Neural progenitor cell (in vitro differentiated cells): ENCODE results near the gene LY6G6F. TPM values are rescaled to one million over a fixed set of nuclear protein-coding genes. Genes with fewer than 3 reads are reported as not detected.

Experiments
- DNase-seq: peaks from one replicate; pipeline ENCODE4 v3.0.0-alpha.2; 2016; ENCODE audit warnings: low spot score
- H2AFZ ChIP-seq: fragments of 200-600 bp; sonication (generic); replicated peaks from 2 replicates; pipeline ENCODE4 v1.6.1; 2016; ENCODE audit warnings: antibody characterized with exemption
- H3F3A ChIP-seq: fragments of 200-600 bp; sonication (generic); 2 replicates; pipeline ENCODE4 v1.6.1; 2016; ENCODE audit warnings: antibody characterized with exemption, low read depth
- H3K27ac ChIP-seq: fragments of 200-600 bp; sonication (generic); 2 replicates; pipeline ENCODE4 v1.5.1; 2016; ENCODE audit warnings: mild to moderate bottlenecking
- H3K27me3 ChIP-seq: fragments of 200-600 bp; sonication (generic); 2 replicates; pipeline ENCODE4 v1.6.1; 2016; ENCODE audit warnings: mild to moderate bottlenecking, moderate library complexity
- H3K36me3 ChIP-seq: fragments of 200-600 bp; sonication (generic); 2 replicates; pipeline ENCODE4 v1.5.1; 2016
- H3K4me1 ChIP-seq: fragments of 200-600 bp; sonication (generic); 2 replicates; pipeline ENCODE4 v1.6.1; 2016; ENCODE audit warnings: mixed run types
- H3K4me2 ChIP-seq: fragments of 200-600 bp; sonication (generic); 2 replicates; pipeline ENCODE4 v1.6.1; 2016
- H3K4me3 ChIP-seq: fragments of 200-600 bp; sonication (generic); 2 replicates; pipeline ENCODE4 v1.5.1; 2016
- H3K79me2 ChIP-seq: fragments of 200-600 bp; sonication (generic); 2 replicates; pipeline ENCODE4 v1.6.1; 2016; ENCODE audit warnings: low read depth
- H3K9ac ChIP-seq: fragments of 200-600 bp; sonication (generic); 2 replicates; pipeline ENCODE4 v1.6.1; 2016
- H3K9me3 ChIP-seq: fragments of 200-600 bp; sonication (generic); 2 replicates; pipeline ENCODE4 v1.5.1; 2016; ENCODE audit warnings: low read depth
- H4K20me1 ChIP-seq: fragments of 200-600 bp; sonication (generic); 2 replicates; pipeline ENCODE4 v1.6.1; 2016; ENCODE audit warnings: low read depth
- H3K27ac Mint-ChIP-seq: 3 replicates; pipeline ENCODE4 v1.8.0; 2021; ENCODE audit warnings: mixed read lengths
- H3K27me3 Mint-ChIP-seq: 2 replicates; pipeline ENCODE4 v1.8.0; 2022; ENCODE audit warnings: low read depth, mild to moderate bottlenecking, inconsistent platforms, moderate library complexity, mixed read lengths; ENCODE audit not compliant: insufficient read depth
- H3K36me3 Mint-ChIP-seq: 3 replicates; pipeline ENCODE4 v1.8.0; 2021; ENCODE audit warnings: mixed read lengths
- H3K4me1 Mint-ChIP-seq: 3 replicates; pipeline ENCODE4 v1.8.0; 2021; ENCODE audit warnings: mixed read lengths
- H3K4me3 Mint-ChIP-seq: 3 replicates; pipeline ENCODE4 v1.8.0; 2021; ENCODE audit warnings: mild to moderate bottlenecking, moderate library complexity, mixed read lengths
- H3K9me3 Mint-ChIP-seq: 3 replicates; pipeline ENCODE4 v1.8.0; 2020; ENCODE audit warnings: mixed read lengths
- EZH2 ChIP-seq: fragments of 200-600 bp; sonication (generic); IDR thresholded peaks from 2 replicates; pipeline ENCODE4 v1.6.1; 2017; ENCODE audit warnings: antibody characterized with exemption, mild to moderate bottlenecking, moderate library complexity
- EZH2phosphoT487 ChIP-seq: fragments of 200-600 bp; sonication (generic); IDR thresholded peaks from 2 replicates; pipeline ENCODE4 v1.6.1; 2017; ENCODE audit warnings: antibody characterized with exemption
- total RNA-seq: library from RNA; depleted of rRNA; stranded (reverse); fragments of >200 nt; gene quantifications from 2 replicates; pipeline ENCODE4 v1.2.3, GENCODE V29; 2015; ENCODE audit warnings: low replicate concordance
- TF ChIP-seq, protein P1 (sequence below): fragments of 200-600 bp; sonication (generic); IDR thresholded peaks from 2 replicates; pipeline ENCODE4 v1.5.1; 2017; ENCODE audit warnings: antibody characterized with exemption, mild to moderate bottlenecking

The LY6G6F gene
- total RNA-seq, 1 donor from 2014 or later = not detected

GRCh38 chr6:31687321-31687720 is 19.3 kb upstream of the LY6G6F start:
- H4K20me1 ChIP-seq = peaks cover 8% of the 10 kb centered on the region
- peaks cover 3% of the 10 kb centered on the region for H3K4me1 ChIP-seq
- no peak for DNase-seq
- H3K4me3 ChIP-seq = no peak overlapping the region
- Mint-ChIP-seq H3K36me3 (peaks cover 36% of the 10 kb centered on the region), H3K4me3 (no peak overlapping the region), H3K27me3 (peaks cover 2% of the 10 kb centered on the region), H3K27ac (no peak overlapping the region), H3K9me3 (no peaks in the 10 kb centered on the region), H3K4me1 (peaks cover 14% of the 10 kb centered on the region)
- H3F3A ChIP-seq = peaks cover 25% of the 10 kb centered on the region
- H3K9me3 ChIP-seq = no peaks in the 10 kb centered on the region
- no peak overlapping the region for H3K27ac ChIP-seq
- H3K27me3 ChIP-seq = peaks cover 5% of the 10 kb centered on the region
- H3K79me2 ChIP-seq = no peaks in the 10 kb centered on the region
- no peak overlapping the region for H3K4me2 ChIP-seq
- no peaks in the 10 kb centered on the region for H3K36me3 ChIP-seq
- TF ChIP-seq, protein P1, sequence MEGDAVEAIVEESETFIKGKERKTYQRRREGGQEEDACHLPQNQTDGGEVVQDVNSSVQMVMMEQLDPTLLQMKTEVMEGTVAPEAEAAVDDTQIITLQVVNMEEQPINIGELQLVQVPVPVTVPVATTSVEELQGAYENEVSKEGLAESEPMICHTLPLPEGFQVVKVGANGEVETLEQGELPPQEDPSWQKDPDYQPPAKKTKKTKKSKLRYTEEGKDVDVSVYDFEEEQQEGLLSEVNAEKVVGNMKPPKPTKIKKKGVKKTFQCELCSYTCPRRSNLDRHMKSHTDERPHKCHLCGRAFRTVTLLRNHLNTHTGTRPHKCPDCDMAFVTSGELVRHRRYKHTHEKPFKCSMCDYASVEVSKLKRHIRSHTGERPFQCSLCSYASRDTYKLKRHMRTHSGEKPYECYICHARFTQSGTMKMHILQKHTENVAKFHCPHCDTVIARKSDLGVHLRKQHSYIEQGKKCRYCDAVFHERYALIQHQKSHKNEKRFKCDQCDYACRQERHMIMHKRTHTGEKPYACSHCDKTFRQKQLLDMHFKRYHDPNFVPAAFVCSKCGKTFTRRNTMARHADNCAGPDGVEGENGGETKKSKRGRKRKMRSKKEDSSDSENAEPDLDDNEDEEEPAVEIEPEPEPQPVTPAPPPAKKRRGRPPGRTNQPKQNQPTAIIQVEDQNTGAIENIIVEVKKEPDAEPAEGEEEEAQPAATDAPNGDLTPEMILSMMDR = no peak
- TF ChIP-seq EZH2phosphoT487 = no peak
- TF ChIP-seq EZH2 = no peak
- H3K9ac ChIP-seq = no peak overlapping the region
- no peak overlapping the region for H2AFZ ChIP-seq

DNA sequence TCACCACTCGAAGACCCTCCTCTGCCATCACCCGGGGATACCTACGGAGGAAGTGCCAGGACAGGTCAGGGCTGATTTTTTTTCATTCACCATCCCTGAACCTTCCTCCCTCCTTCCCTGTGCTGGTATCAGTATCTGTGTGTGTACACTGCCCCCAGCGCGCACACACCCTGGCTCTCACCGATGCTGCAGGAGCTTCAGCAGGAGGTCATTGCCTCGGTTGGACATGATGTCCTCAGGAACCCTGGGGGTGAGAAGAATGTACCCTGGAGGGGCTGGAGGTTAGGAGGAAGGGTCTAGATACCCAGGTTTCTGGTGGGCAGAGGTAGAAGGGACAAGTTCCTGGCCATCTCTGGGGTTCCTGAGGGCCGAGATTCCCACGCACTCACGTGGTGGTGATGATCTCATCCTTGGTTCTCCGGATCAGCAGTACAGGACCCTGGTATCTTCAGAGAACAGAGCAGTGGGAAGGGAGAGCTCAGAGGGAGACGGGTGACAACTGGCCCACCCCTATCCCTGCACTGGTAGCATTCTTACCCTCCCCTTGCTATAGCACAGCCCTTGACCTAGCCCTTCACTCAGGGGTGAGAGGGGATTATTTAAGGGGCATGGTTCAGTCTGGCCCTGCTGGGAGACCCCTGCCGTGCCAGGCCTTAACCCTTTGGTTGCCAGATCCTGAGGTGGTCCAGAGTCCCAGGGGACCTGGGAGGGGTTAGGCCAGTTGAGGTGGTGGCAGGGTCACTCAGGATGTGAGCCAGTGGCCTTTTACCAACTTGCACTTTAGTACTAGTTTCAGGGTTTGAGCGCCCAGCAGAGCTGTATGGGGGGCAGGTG is 18.6 kb upstream of the LY6G6F start:
- H3K79me2 ChIP-seq = no peaks in the 10 kb centered on the region
- no peaks in the 10 kb centered on the region for H3K9me3 Mint-ChIP-seq
- peaks cover 3% of the 10 kb centered on the region for H3K4me1 ChIP-seq
- no peaks in the 10 kb centered on the region for H3K27me3 ChIP-seq
- H3K36me3 ChIP-seq = no peaks in the 10 kb centered on the region
- peaks cover 18% of the 10 kb centered on the region for H3F3A ChIP-seq
- H3K4me2 ChIP-seq = no peak overlapping the region
- no peak overlapping the region for H3K27ac ChIP-seq
- H3K27me3 Mint-ChIP-seq = peaks cover 2% of the 10 kb centered on the region
- no peak overlapping the region for H3K4me3 Mint-ChIP-seq
- peaks cover 8% of the 10 kb centered on the region for H4K20me1 ChIP-seq
- H3K4me1 Mint-ChIP-seq = peaks cover 11% of the 10 kb centered on the region
- no peak overlapping the region for H3K9ac ChIP-seq
- no peak overlapping the region for H3K4me3 ChIP-seq
- H3K27ac Mint-ChIP-seq = peak overlapping the region; percentile 57
- H3K9me3 ChIP-seq = no peaks in the 10 kb centered on the region
- no peak for TF ChIP-seq EZH2phosphoT487
- TF ChIP-seq, protein P1 = no peak
- no peak for TF ChIP-seq EZH2
- no peak overlapping the region for H2AFZ ChIP-seq
- peaks cover 38% of the 10 kb centered on the region for H3K36me3 Mint-ChIP-seq
- no peak for DNase-seq

DNA sequence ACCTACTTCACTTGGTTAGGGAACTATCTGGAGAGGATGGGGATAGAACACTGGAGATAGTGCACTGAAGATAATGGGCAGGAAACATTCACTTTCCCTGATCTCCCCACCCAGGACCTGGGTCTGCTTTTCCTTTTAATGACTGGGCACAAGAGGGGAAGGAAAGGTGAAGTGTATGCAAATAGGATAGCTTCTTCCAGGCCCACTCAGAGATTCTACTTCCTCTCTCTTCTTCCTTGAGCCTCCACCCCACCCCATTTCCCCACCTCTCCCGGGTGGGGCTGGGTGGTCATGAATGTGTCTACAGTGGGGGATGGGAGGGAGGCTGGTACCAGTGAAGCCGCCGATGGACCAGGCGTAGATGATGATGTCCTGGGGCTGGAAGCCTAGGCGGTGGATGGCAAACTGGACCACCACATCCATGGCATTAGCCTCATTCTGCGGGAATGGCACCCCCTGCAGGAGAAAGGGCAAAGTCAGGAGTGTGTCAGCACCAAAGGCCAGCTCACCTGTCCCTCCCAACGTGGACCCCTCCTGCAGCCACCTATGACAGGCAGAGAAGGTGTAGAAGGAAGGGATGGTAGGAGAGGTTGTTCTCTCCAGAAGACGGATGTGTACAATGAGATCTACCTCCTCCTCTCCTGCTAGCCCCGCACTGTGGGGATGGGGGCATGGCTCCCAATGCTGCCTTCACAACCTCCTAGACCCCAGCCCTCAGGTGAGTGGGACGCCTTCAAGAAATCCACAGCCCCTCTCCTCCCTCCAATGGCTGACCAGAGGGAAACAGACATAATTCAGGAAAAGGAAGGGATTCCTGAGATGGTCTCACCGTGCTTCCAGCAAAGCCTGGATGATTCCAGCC is 17.2 kb upstream of the LY6G6F start:
- Histone ChIP-seq H3K27me3 (no peaks in the 10 kb centered on the region), H3K36me3 (no peaks in the 10 kb centered on the region), H3K9me3 (no peaks in the 10 kb centered on the region), H3F3A (peaks cover 5% of the 10 kb centered on the region), H3K4me1 (no peaks in the 10 kb centered on the region), H3K9ac (no peak overlapping the region), H3K27ac (no peak overlapping the region), H2AFZ (no peak overlapping the region), H3K4me3 (no peak overlapping the region), H3K4me2 (no peak overlapping the region), H3K79me2 (no peaks in the 10 kb centered on the region), H4K20me1 (peaks cover 3% of the 10 kb centered on the region)
- Mint-ChIP-seq H3K36me3 (peaks cover 43% of the 10 kb centered on the region), H3K4me1 (peaks cover 3% of the 10 kb centered on the region), H3K4me3 (no peak overlapping the region), H3K27ac (peak overlapping the region; percentile 34), H3K9me3 (no peaks in the 10 kb centered on the region), H3K27me3 (peaks cover 2% of the 10 kb centered on the region)
- no peak for DNase-seq
- TF ChIP-seq EZH2phosphoT487 (no peak), EZH2 (no peak)
- TF ChIP-seq, protein P1 = peak; percentile 50
